NOMO-1 treated with DMSO at 0.1 percent for 48 hours (cell line): ENCODE results near the gene A3GALT2.

ENCODE experiments used
- DNase-seq: peaks from one replicate; lab custom pipeline; 2025; ENCODE audit not compliant: unreplicated experiment; lab: John Stamatoyannopoulos, UW

The A3GALT2 gene

DNA sequence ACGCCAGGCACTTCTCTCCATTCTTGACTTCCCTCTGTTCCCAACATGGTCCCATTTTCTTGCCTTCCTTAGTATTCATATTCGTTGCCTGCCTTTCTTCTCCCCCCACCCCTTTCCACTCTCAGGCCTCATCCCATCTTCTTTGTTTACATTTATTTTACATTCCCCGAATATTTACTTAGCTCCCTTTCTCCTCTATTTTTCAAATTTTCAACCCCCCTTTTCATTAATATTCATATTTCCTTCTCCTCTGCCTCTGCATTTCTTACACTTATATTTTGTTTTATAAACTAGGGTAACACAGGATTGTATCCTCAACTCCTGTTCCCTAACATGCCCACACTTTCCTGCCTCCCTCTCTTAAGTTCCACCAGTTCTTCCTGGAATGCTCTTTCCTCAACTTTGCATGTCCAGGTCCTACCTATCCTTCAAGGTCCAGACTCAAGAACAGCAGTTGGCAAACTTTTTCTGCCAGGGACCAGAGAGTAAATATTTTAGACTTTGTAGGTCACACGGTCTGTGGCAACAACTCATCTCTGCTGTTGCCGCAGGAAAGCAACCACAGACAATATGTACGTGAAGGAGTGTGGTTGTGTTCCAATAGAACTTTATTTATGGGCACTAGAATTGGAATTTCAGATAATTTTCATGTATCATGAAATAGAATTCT is 29.8 kb upstream of the A3GALT2 start:
- no peak for DNase-seq

DNA sequence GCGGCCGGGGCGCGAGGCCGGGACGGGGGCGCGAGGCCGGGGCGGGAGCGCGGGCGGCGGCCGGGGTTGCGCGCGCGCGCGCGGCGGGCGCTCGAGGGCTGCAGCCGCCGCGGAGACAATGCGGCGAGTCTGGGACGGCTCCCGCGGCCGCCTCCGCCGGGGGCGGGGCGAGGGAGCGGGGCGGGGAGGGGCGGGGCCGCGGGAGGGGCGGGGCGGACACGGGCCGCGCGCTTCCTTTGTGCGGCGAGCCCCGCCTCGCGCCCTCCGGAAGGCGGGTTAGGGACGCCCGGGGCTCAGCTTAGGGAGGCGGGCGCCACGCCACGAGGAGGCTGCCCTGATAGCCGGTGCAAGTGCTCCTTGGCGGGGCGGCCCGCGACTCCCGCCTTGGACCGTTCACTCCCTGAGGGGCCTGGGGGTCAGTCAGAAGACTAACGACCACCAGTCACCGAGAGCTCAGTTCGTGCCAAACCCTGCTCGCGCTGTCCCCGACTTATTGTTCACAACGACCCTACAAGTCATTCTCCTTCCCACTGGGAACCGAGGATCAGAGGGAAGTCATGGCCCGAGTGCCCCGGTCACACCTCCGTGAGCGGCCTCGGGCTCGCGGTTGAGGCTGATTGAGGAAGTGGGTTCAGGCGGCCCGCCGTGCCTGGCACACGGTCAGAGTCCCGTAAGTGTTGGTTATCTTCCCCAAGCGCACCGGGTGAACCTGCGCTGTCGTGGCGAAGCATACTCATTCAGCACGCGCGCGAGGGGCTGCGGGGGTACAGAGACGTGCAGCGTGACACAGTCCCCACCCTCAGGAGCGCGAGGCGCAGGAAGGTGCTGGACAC is 29.1 kb upstream of the A3GALT2 start:
- peak; percentile 76 for DNase-seq

GRCh38 chr1:33349081-33349759 is 28.3 kb upstream of the A3GALT2 start:
- DNase-seq = peak; percentile 17

- DNase-seq = peak; percentile 11
Observed at GRCh38 chr1:33348676-33349080, 27.8 kb upstream of the A3GALT2 start.

DNA sequence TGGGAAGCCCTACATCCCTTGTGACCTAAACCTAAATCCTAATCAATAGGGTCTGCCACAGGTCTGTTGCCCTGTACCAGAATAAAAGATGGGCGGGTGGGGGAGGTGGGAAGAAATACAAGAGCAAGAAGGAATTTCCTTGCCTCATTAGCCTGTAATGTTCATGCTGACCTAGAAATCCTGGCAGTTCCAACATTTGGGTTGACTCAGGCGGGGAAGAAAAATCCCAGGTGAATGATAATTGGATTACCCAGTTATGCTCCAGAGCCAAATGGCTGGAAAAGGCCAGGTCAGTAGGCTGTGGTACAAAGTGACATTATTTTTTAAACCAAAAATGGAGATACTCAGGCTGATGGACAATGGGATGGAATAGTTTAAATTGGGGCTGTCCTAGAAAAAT is 27.3 kb upstream of the A3GALT2 start:
- no peak for DNase-seq

DNA sequence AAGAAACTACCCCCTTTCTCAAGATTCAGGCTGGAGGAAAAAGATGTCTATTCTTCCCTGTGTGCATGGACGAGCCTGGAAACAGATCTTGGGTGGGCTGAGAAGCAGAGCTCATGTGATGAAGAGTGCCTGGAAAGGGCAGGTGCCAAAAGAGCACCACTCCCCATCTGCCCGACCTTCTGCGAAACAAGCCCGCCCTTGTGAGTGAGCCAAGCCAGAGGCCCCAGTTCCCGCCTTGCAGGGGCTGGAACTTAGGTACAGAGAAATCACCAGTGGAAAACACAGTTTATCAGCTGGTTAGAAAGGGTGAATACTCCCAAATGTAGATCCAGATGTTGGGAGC is 26.7 kb upstream of the A3GALT2 start:
- DNase-seq = no peak

GRCh38 chr1:33346927-33347649 is 26.2 kb upstream of the A3GALT2 start:
- DNase-seq = peak; percentile 16

- DNase-seq = no peak
Observed at GRCh38 chr1:33346533-33346926, 25.6 kb upstream of the A3GALT2 start.

DNA sequence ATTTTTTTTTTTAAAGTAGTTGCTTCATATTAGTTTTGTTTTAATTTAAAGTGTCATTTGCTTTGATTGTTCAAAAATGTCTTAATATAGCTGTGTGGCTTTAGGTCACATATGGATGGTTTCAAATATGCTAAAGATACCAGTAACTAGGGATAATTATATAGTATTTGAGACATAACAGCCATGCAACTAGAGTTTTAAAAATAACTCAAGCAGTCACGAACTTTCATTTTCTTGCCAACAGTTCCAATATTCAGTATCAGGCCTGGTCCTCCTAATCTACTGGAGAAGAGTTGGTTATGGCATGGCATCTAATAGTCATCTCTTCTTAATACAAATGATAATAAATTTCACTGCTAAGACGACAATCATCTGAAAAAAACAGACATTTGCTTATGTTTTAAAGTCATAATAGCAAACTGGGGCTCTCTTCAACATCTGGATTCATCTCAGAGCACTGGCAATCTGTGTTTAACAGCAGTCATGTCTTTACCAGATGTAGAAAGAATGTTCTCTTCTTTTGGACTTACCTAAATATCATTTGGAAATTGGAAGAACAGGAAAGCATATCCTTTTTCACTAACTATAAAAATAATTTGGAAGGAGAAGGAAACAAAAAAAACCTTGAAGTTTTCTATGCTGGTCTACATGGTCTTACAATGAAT is 24.1 kb upstream of the A3GALT2 start:
- DNase-seq = no peak

DNA sequence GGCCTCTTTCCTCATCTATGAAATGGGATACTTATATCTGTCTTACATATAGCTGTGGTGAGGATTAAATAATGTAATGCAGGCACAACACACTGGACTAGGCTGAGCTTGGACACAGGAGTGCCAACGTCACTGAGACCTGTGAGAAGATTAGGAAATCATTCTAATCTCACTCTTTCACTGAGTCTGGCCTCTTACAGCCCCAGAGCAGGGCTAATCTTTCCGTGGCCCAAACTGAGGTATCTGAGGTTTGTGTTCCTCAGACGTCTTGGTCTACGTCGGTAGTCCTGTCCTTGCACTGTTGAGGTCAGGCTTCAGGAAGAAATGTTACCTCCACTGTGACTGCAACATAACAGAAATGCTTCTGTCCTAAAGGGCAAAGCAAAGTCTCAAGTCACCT is 22.6 kb upstream of the A3GALT2 start:
- no peak for DNase-seq

DNA sequence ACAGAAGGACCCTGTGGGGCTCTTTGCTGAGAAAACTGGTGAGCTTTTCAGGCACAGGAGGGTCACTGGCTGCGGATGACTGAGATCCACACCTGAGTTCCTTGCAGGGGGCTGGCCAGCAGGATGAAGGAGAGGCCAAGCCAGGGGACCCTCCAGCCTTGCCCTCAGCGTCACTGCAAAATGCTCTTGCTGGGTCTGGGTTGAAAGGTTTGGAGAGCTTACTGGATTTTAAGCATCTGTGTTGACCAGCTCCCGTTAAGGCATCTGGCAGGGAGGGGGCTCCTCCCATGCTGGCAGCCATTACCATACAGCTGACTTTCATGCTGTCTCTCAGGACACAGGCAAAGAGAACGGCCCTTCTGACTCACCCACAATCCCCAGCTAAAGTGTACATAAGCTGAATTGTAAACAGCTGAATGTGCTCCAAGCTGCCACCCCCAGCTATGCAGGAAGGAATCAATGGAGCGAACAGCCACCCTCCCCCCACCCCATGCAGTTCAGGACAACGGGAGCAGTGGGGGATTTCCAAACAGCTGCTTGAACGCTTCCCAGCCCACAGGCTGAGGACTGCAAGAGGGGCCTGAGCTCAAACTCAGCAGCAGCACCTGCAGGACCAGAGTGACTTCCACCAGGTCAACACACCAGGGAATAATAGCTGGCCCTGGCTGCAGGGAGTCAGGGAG is 21.3 kb upstream of the A3GALT2 start:
- no peak for DNase-seq

DNA sequence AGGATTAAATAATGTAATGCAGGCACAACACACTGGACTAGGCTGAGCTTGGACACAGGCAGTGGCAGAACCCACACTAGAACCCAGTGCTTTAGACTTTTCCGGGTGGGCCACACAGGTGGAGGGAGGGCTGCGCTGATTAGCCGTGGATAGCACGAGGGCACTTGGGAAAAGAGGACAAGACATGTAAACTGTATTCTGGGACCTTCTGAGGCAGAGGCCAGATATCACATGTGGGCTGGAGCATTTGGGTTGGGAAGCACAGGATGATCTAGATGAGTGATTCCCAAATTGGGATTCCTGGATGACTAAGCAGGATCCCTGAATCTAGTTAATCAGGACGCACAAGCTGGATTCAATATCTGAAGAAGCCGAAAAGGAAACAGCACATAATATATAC is 20.3 kb upstream of the A3GALT2 start:
- no peak for DNase-seq

- DNase-seq = no peak
Observed at GRCh38 chr1:33339413-33339812, 18.5 kb upstream of the A3GALT2 start.

GRCh38 chr1:33338440-33339211 is 17.7 kb upstream of the A3GALT2 start:
- DNase-seq = peak; percentile 93

DNA sequence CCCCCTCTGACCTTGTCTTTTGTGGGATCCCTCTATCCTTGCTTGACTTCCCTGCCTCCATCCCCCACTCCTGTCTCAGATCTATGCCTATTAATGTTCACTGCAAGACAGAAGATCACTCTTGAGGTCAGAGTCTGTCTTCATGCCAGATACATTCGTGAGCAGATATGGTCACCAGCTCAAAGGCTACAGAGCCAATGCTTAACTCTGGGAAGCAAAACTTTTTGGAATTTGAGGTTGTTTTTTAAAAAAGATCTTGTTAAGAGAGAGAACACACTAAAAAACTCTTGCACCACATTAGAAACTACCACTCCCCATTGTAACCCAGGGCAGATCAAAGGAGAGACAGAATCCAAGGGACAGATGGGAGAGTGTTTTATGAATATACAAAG is 17.1 kb upstream of the A3GALT2 start:
- no peak for DNase-seq

- no peak for DNase-seq
Observed at GRCh38 chr1:33337441-33337840, 16.5 kb upstream of the A3GALT2 start.

DNA sequence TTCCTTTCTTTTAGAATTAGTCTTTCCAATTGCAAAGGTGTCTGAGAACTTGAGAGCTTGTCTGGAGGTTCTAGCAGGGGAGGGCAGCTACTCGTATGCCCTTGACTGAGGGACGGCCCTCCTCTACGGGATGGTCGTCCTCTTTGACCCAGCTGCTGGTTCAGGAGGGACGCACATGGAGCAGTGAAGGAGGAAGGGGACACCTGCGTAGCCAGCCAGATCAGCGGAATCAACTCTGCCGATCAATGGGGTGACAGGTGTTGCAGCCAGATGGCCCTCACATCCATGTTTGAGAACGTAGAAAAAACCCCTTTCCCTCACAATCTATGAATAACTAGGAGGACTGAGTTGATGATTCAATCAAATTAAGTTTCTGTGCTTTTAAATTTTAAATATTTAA is 15.7 kb upstream of the A3GALT2 start:
- DNase-seq = no peak

DNA sequence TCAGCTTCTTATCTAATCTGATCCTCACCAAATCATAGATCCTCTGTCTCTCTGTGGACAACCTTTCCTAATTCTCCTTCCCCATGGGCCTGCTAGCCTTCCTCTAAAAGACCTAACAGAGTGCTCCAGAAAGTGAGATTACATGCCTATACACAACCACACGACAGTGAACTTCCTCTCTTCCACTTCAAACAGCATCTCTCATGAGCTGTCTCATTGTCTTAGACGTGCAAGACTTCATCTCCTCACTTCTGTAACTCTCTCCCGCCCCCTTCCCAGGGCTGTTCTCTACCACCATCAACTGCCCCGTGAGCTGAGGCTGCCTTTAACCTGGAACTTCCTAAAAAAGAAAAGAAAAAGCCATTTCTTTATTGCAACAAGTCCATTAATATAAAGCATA is 14.1 kb upstream of the A3GALT2 start:
- peak; percentile 75 for DNase-seq

DNA sequence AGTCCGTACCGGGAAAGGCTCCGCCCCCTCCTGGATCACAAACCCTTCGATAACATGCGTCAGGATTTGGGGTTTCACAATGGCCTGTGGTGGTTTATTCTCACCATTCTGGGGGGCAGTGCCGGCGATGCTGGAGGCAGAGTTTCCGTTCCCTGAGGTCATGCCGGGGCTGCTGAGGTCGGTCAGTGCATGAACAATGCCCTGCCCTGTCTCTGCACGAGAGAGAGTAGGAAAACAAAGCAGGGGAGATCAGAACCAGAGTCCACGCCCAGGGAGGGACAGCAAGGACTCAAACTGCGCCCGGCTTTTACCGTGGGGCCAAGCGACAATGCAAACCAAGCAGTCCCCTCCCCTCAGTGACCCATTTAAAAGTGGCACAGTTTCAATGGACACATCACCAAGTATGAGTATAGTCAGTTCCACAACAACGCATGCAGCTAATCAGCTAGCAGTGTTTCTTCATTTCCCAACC is 13.2 kb upstream of the A3GALT2 start:
- no peak for DNase-seq

DNA sequence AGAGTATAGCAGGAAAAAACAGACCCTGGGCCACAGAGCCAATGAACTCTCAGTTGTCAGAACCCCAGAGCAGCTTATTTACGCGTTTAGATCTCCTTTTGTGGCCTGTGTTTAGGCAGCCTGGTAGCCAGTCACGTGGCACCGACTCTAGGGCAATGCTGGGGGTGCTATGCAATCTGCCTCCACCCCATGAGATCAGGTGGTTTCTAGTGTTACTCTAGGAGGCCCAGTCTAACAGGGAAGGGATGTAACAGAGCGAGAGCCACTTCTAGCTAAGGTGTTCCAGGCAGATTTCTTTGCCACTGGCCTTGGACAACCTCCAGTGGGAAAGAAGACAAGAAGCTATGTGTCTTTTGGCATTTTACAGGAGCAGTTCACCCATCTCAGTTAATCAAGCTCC is 12.0 kb upstream of the A3GALT2 start:
- DNase-seq = no peak
